ENCODE measurements around the gene WASHC1.
"Not testable (repeated sequence)": the region's sequence is repeated elsewhere in the genome, so short reads cannot be mapped to it uniquely, and the experiment has no call there.

DNA sequence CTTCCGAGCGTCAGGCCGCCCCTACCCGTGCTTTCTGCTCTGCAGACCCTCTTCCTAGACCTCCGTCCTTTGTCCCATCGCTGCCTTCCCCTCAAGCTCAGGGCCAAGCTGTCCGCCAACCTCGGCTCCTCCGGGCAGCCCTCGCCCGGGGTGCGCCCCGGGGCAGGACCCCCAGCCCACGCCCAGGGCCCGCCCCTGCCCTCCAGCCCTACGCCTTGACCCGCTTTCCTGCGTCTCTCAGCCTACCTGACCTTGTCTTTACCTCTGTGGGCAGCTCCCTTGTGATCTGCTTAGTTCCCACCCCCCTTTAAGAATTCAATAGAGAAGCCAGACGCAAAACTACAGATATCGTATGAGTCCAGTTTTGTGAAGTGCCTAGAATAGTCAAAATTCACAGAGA, at the start of gene WASHC1:
- TF ChIP-seq, protein P1, sequence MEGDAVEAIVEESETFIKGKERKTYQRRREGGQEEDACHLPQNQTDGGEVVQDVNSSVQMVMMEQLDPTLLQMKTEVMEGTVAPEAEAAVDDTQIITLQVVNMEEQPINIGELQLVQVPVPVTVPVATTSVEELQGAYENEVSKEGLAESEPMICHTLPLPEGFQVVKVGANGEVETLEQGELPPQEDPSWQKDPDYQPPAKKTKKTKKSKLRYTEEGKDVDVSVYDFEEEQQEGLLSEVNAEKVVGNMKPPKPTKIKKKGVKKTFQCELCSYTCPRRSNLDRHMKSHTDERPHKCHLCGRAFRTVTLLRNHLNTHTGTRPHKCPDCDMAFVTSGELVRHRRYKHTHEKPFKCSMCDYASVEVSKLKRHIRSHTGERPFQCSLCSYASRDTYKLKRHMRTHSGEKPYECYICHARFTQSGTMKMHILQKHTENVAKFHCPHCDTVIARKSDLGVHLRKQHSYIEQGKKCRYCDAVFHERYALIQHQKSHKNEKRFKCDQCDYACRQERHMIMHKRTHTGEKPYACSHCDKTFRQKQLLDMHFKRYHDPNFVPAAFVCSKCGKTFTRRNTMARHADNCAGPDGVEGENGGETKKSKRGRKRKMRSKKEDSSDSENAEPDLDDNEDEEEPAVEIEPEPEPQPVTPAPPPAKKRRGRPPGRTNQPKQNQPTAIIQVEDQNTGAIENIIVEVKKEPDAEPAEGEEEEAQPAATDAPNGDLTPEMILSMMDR (IDR thresholded peaks at IDR 0.05) = not testable (repeated sequence)
- not testable (repeated sequence) for TF ChIP-seq POLR2A (IDR thresholded peaks at IDR 0.05); EP300 (IDR thresholded peaks at IDR 0.05; ENCODE audit: low read depth)
